Daoy (cell line): ENCODE results near the gene DSC3. TPM values are rescaled to one million over a fixed set of nuclear protein-coding genes. Genes with fewer than 3 reads are reported as not detected.
A peak's percentile ranks its signal among the peaks of the same experiment; 100 is the strongest.

ENCODE experiments used
- DNase-seq: peaks from one replicate; pipeline ENCODE4 v3.0.0-alpha.2; 2015; ENCODE audit warnings: low read depth
- total RNA-seq: library from RNA; depleted of rRNA; stranded (reverse); fragments of >200 nt; shearing (Covaris generic); gene quantifications from 2 replicates; pipeline ENCODE4 v1.2.3, GENCODE V29; 2014; rRNA removed

Gene DSC3
- total RNA-seq, 1 experiment from 2014 or later = not detected

DNA sequence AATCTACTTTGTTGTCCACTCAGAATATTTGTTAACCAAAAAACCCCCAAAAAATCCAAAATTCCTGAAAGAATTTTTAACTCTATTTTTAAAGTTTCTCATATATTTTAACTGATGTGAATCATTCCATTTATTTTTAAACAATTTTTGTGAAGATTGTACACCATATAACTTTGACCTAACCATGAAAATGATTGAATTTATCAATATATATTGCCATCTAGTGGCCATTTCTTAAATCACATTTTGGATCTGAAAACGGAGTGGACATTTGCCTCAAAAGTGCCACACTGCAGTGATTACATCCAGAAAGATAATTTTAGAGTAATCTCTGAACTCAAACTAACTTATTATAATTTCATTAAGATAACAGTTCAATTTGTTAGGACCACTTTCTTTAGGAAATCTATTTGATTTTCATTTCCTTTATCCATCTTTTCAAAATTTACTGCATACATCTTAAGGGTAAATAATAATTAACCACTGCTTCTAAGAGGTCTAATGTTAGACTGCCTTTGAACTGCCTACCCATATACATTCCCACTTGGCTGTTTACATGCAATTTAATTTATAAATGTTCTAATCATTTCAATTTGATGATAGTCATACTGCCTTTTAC is 71.1 kb downstream of the DSC3 start:
- DNase-seq = no peak

DNA sequence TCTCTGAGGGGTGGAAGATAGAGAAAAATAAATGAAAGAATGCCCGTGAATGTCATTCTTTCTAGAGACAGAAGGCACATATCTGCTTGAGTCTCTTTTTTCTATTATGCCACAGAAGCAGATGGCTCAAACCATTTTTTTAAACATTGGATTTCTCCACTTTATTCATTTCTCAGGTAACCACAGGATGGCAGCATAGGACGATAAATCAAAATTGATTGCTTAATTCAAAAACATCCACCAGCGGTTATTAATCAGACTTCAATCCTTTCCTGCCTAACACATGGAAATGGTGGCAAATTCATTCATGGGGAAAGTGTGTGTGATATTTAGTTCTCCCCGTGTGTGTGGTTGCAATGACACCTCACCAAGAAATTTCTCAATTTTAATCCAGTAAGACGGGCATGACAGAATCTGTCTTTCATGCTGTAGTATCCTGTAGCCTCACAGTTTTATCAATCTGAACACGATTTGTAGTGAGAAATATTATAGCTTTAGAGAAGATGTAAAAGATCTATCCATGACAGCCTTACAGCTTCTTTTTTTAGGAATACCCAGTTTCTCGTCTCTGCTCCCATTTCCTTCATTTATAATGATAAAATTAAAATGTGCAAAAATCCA is 72.2 kb downstream of the DSC3 start:
- peak; percentile 30 for DNase-seq

DNA sequence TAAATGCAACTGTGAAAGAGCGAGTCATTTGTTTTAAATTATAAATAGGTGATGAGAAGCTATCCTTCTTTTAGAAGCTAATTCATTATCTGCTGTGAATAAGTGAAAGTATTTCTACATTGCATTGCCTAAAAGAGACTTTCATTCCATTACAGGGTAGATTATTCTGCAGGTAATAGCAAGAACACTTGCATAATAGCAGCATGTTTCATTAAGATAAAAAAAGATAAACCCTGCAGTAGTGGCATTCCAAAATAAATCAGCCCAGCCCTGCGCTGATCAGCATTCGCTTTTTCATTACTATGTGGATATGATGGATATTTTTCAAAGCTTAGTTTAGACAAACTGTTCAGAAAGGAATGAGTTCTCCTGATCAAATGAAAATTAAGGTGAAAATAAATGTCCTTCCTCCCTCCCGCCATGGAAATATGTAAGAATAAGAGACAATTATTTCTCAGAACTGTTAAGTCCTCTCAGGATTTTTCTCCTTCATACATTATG is 72.8 kb downstream of the DSC3 start:
- no peak for DNase-seq

DNA sequence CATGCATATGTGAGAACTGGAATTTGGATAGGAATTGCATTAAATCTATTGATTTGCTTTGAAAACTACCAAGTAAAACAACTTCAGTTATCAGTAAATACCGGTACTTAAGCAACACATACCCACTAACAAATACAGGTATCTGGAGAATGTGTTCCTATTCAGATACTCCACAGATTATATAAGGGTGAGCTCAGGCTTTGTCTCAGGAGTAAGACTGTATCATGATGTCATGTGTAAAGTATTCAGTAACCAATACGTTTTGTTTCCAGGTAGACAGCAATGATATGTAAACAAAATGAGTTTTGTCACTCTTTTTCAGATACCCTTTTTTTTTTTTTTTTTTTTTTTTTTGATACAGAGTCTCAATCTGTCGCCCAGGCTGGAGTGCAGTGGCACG is 74.8 kb downstream of the DSC3 start:
- DNase-seq = no peak

- DNase-seq = no peak
Observed at GRCh38 chr18:30965237-30965636, 77.3 kb downstream of the DSC3 start.

DNA sequence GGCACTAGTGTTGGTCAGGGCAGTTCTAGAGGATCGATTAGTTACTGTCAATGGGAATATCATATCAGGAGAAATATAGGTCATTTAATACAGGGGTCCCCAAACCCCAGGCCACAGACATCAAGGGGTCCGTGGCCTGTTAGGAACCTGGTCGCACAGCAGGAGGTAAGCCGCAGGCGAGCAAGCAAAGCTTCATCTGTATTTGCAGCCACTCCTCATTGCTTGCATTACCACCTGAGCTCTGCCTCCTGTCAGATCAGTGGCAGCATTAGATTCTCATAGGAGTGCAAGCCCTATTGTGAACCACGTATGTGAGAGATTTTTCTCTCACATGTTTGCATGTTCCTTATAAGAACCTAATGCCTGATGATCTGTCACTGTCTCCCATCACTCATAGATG is 81.9 kb downstream of the DSC3 start:
- no peak for DNase-seq

GRCh38 chr18:30957066-30957465 is 85.5 kb downstream of the DSC3 start:
- peak; percentile 5 for DNase-seq

DNA sequence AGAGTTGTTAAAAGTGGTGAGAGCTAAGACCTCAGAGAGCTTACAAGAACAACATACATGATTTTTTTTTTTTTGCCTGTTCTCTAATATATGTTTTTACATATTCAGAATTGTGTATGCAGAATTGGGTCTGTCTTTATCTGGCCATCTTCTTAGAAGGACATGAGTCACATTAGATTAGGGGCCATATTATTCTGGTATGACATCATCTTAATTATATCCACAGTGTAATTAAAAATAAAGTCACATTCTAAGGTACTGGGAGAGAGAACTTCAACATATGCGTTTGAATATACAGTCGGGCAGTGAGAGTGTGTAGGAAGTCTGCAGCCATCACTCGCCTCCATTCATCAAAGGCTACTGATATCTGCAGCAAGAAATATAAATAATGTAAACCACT is 88.3 kb downstream of the DSC3 start:
- no peak for DNase-seq

GRCh38 chr18:30945761-30946160 is 96.8 kb downstream of the DSC3 start:
- no peak for DNase-seq

DNA sequence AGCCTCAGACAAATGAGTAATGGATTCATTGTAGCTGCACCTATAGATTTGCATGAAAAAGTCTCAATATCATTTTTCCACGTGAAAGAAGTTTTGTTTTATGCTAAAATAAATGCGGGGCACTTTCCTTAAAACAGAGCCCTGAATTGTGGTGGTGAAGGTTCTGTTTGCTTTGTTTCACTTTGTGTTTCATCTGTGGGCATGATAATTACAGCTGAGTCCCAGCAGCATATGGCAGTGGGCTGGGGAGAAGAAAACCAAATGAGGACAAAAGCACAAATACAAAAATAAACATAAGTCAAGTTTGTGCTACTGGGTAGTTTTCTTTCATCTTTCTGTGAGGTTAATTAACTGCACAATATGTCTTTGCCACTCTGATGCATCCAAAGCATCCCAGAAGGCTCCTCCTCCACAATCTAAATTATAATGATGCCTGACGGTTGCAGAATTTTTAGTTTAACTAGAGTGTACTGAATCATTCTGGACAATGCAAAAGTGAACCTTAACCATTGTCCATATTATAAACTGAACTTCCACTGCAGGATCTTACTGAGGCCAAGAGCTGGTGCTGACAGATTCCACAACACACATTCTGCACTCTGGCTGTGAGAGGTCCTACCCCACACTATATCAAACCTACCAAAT is 97.6 kb downstream of the DSC3 start:
- DNase-seq = no peak

GRCh38 chr18:30940952-30941539 is 101.5 kb downstream of the DSC3 start:
- no peak for DNase-seq

Other genes starting within 250 kb of the DSC3 start
- 2.8 and 4.3 TPM in 2 replicates for gene DSC2, start 59.7 kb upstream of the DSC3 start, total RNA-seq
- gene DSC1, start 120.1 kb upstream of the DSC3 start, total RNA-seq = not detected in 2 replicates